NCI-H1417 treated with DMSO at 0.1 percent for 48 hours (cell line): Measurements from ENCODE around the gene YY1.
"Not testable (repeated sequence)": the region's sequence is repeated elsewhere in the genome, so short reads cannot be mapped to it uniquely, and the experiment has no call there.

Experiments used
- DNase-seq: peaks from one replicate; lab custom pipeline; 2025; lab: John Stamatoyannopoulos, UW

YY1 gene

GRCh38 chr14:100296106-100296651, 57.2 kb downstream of the YY1 start:
- DNase-seq: no peak

GRCh38 chr14:100296729-100297128, 57.8 kb downstream of the YY1 start:
- not testable (repeated sequence) for DNase-seq

GRCh38 chr14:100297320-100298300, 58.7 kb downstream of the YY1 start:
- no peak for DNase-seq

- no peak for DNase-seq
These were observed 59.8 kb downstream of the YY1 start for GRCh38 chr14:100298551-100299237.

- no peak for DNase-seq
These were observed 60.3 kb downstream of the YY1 start for GRCh38 chr14:100299238-100299560.

GRCh38 chr14:100302616-100303015, 63.7 kb downstream of the YY1 start:
- no peak for DNase-seq

GRCh38 chr14:100303179-100303578, 64.2 kb downstream of the YY1 start:
- no peak for DNase-seq

- no peak for DNase-seq
These were observed 65.0 kb downstream of the YY1 start for GRCh38 chr14:100303925-100304324.

- no peak for DNase-seq
These were observed 65.9 kb downstream of the YY1 start for GRCh38 chr14:100304825-100305323.

GRCh38 chr14:100305324-100306100, 66.6 kb downstream of the YY1 start:
- no peak for DNase-seq

- DNase-seq: peak; percentile 79
These were observed 67.4 kb downstream of the YY1 start, which contains the start of gene SLC25A29 for GRCh38 chr14:100306101-100306997. SLC25A29 (minus strand) TSS chr14:100306444; CDS start chr14:100306232, 212 bp downstream.

GRCh38 chr14:100306998-100307765, 68.2 kb downstream of the YY1 start:
- DNase-seq: no peak

GRCh38 chr14:100307766-100308426, 69.0 kb downstream of the YY1 start:
- no peak for DNase-seq

GRCh38 chr14:100308427-100308792, 69.5 kb downstream of the YY1 start:
- DNase-seq: not testable (repeated sequence)

- DNase-seq: no peak
These were observed 70.2 kb downstream of the YY1 start for GRCh38 chr14:100309028-100309737.

GRCh38 chr14:100312110-100312876, 73.3 kb downstream of the YY1 start:
- DNase-seq: not testable (repeated sequence)

GRCh38 chr14:100312877-100313400, 74.0 kb downstream of the YY1 start:
- DNase-seq: no peak
